Muscle layer of duodenum (tissue), 2 donors: ENCODE results near the gene NIPAL4.

Source experiments
- H3K27ac ChIP-seq: one replicate; pipeline ENCODE4 v1.7.0; 2013; ENCODE audit warnings: mild to moderate bottlenecking, low read length
- H3K27me3 ChIP-seq: one replicate; pipeline ENCODE4 v1.7.0; 2013; ENCODE audit warnings: low read depth, mild to moderate bottlenecking, control low read depth, low read length
- H3K36me3 ChIP-seq, 2 donors: one replicate each; pipeline ENCODE4 v1.7.0; 2013; ENCODE audit warnings: low read length in 2 of 2, control low read depth in 1 of 2, mild to moderate bottlenecking in 1 of 2; ENCODE audit not compliant: insufficient read depth in 2 of 2, control insufficient read depth in 1 of 2
- H3K4me1 ChIP-seq, 2 donors: one replicate each; pipeline ENCODE4 v1.7.0; 2013; ENCODE audit warnings: low read length in 2 of 2, mild to moderate bottlenecking in 2 of 2, control low read depth in 1 of 2, moderate library complexity in 1 of 2; ENCODE audit not compliant: insufficient read depth in 2 of 2, control insufficient read depth in 1 of 2
- H3K4me3 ChIP-seq, 2 donors: one replicate each; pipeline ENCODE4 v1.7.0; 2013; ENCODE audit warnings: low read length in 2 of 2, low read depth in 1 of 2, mild to moderate bottlenecking in 1 of 2
- H3K9me3 ChIP-seq, 2 donors: one replicate each; pipeline ENCODE4 v1.7.0; 2013; ENCODE audit warnings: low read length in 2 of 2, control low read depth in 1 of 2, mild to moderate bottlenecking in 1 of 2; ENCODE audit not compliant: control insufficient read depth in 1 of 2
- donor health status: healthy.

NIPAL4 gene

GRCh38 chr5:157519579-157520253, 59.7 kb downstream of the NIPAL4 start:
- no peaks in the 10 kb centered on the region for H3K27me3 ChIP-seq

DNA sequence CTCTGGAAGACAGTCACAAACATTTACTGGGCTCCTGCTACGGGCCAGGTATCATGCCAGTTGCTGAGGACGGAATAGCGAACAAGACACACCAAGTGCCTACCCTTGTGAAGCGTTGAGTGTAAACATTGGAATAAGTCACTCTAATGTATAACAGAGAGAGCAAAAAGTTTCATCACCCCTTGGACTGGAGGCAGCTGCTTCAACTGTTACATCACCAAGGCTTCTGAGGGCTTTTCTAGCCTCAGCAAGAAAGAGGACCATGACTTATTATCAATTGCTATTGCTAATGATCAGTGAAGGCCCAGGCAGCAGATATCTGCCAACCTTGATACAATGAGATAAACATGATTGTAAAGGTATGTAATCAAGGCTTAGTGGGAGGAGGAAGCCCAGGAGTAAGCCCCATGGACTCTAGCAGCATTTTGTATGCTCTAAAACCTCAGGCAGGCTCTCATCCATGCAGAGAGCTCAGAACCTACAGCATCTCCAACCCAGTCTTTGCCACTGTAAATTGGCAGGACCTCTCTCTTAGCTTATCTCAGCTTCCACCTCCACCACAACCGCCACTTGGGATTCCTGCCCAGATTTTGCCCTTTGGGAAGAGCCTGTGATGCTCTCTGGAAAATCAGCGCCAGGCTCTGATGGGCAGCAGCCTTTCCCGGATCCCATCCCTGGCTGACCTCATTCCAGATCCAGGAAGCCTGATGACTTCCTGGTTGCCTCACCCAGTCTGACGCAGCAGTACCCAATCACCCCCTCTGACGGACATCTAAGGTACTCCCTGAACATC, 61.1 kb downstream of the NIPAL4 start:
- Histone ChIP-seq H3K27me3 (no peaks in the 10 kb centered on the region), H3K36me3 (peaks cover 10 to 14% of the 10 kb centered on the region in 2 donors), H3K27ac (peak overlapping the region; percentile 28), H3K4me3 (no peak overlapping the region), H3K4me1 (peaks cover 19 to 26% of the 10 kb centered on the region in 2 donors), H3K9me3 (no peaks in the 10 kb centered on the region)

More at GRCh38 chr5:157519579-157520253, 59.7 kb downstream of the NIPAL4 start:
- Histone ChIP-seq H3K4me1 (peaks cover 20 to 34% of the 10 kb centered on the region in 2 donors), H3K27ac (no peak overlapping the region), H3K4me3 (no peak overlapping the region), H3K36me3 (peaks cover 10 to 20% of the 10 kb centered on the region in 2 donors), H3K9me3 (no peaks in the 10 kb centered on the region)

- Histone ChIP-seq H3K36me3 (peaks cover 10 to 14% of the 10 kb centered on the region in 2 donors), H3K27ac (peak overlapping the region; percentile 65), H3K27me3 (no peaks in the 10 kb centered on the region), H3K4me1 (peaks cover 13 to 23% of the 10 kb centered on the region in 2 donors), H3K4me3 (no peak overlapping the region), H3K9me3 (no peaks in the 10 kb centered on the region)
Observed at GRCh38 chr5:157521704-157522029, 61.7 kb downstream of the NIPAL4 start.

- peaks cover 1 to 7% of the 10 kb centered on the region in 2 donors for H3K36me3 ChIP-seq
- no peaks in the 10 kb centered on the region for H3K27me3 ChIP-seq
- H3K4me3 ChIP-seq, result no peak overlapping the region
- H3K9me3 ChIP-seq, result no peaks in the 10 kb centered on the region
- peaks cover 25 to 31% of the 10 kb centered on the region in 2 donors for H3K4me1 ChIP-seq
- H3K27ac ChIP-seq, result peak overlapping the region; percentile 70
Observed at GRCh38 chr5:157523976-157524375, 64.0 kb downstream of the NIPAL4 start.
